Calu3 (cell line): ENCODE measurements around the gene HMSD. TPM values are rescaled to one million over a fixed set of nuclear protein-coding genes. Genes with fewer than 3 reads are reported as not detected.

Experiments used
- BruUV-seq: library from RNA; stranded (reverse); fragments of 400-500 nt; replicated peaks from 2 replicates; lab custom pipeline; 2021; lab: Mats Ljungman, UMichigan
- CTCF ChIA-PET: fragments of 300-600 bp; sonication (Branson Sonifier 250); formaldehyde crosslinking; loops from one replicate; lab custom pipeline; 2022; ENCODE audit warnings: antibody characterized with exemption; lab: Charles Lee
- DNase-seq: peaks from one replicate; pipeline ENCODE4 v3.0.0; 2022
- H3K27ac Mint-ChIP-seq: one replicate; pipeline ENCODE4 v1.8.0; 2022; ENCODE audit warnings: mixed read lengths; ENCODE audit not compliant: unreplicated experiment
- H3K27me3 Mint-ChIP-seq: one replicate; pipeline ENCODE4 v1.8.0; 2022; ENCODE audit warnings: mixed read lengths; ENCODE audit not compliant: unreplicated experiment
- H3K36me3 Mint-ChIP-seq: one replicate; pipeline ENCODE4 v1.8.0; 2022; ENCODE audit warnings: mild to moderate bottlenecking, moderate library complexity, mixed read lengths; ENCODE audit not compliant: insufficient read depth, unreplicated experiment
- H3K4me1 Mint-ChIP-seq: one replicate; pipeline ENCODE4 v1.8.0; 2022; ENCODE audit warnings: mild to moderate bottlenecking, low read depth, mixed read lengths; ENCODE audit not compliant: unreplicated experiment
- H3K4me3 Mint-ChIP-seq: one replicate; pipeline ENCODE4 v1.8.0; 2022; ENCODE audit warnings: mild to moderate bottlenecking, low read depth, moderate library complexity, mixed read lengths; ENCODE audit not compliant: unreplicated experiment
- H3K9me3 Mint-ChIP-seq: one replicate; pipeline ENCODE4 v1.8.0; 2022; ENCODE audit warnings: low read depth, mixed read lengths; ENCODE audit not compliant: unreplicated experiment
- CTCF ChIP-seq: fragments of 200-600 bp; IDR thresholded peaks from one replicate; pipeline ENCODE4 v1.8.0; 2022; ENCODE audit warnings: antibody characterized with exemption; ENCODE audit not compliant: unreplicated experiment
- intact Hi-C: fragments of 100-400 bp; cut with micrococcal nuclease; formaldehyde crosslinking; loops from one replicate; pipeline ENCODE4 v1.10.0; 2022; ENCODE audit not compliant: unreplicated experiment
- total RNA-seq: library from RNA; stranded (reverse); gene quantifications from 2 replicates; pipeline ENCODE4 v1.2.3, GENCODE V29; 2022

HMSD gene
- total RNA-seq, 1 experiment from 2014 or later = 11.9 TPM

GRCh38 chr18:63905361-63905760 lies 43.7 kb upstream of the HMSD start:
- intact Hi-C loops = no loop called here
- H3K4me1 Mint-ChIP-seq = no peaks in the 10 kb centered on the region
- CTCF ChIA-PET = no interaction called here
- no TSS peak for BruUV-seq
- H3K36me3 Mint-ChIP-seq = peaks cover 4% of the 10 kb centered on the region
- no peaks in the 10 kb centered on the region for H3K9me3 Mint-ChIP-seq
- no peak for DNase-seq
- no peaks in the 10 kb centered on the region for H3K27me3 Mint-ChIP-seq
- no peak for TF ChIP-seq CTCF
- no peak overlapping the region for H3K4me3 Mint-ChIP-seq
- no peak overlapping the region for H3K27ac Mint-ChIP-seq

GRCh38 chr18:63906056-63906455 lies 43.0 kb upstream of the HMSD start:
- TF ChIP-seq CTCF = no peak
- DNase-seq = no peak
- BruUV-seq = no TSS peak
- Mint-ChIP-seq H3K36me3 (peaks cover 2% of the 10 kb centered on the region), H3K27ac (no peak overlapping the region), H3K4me3 (no peak overlapping the region), H3K9me3 (no peaks in the 10 kb centered on the region), H3K4me1 (no peaks in the 10 kb centered on the region), H3K27me3 (no peaks in the 10 kb centered on the region)
- intact Hi-C loops = no loop called here
- CTCF ChIA-PET = no interaction called here

GRCh38 chr18:63907664-63908063 lies 41.4 kb upstream of the HMSD start, which contains the start of gene SERPINB10:
Gene SERPINB10, plus strand, starts transcription at chr18:63907958. Its CDS starts 7,553 bp downstream, at chr18:63915511.
- no peak for TF ChIP-seq CTCF
- no peaks in the 10 kb centered on the region for H3K9me3 Mint-ChIP-seq
- H3K4me3 Mint-ChIP-seq = no peak within 1 kb of the TSS
- BruUV-seq = no TSS peak
- intact Hi-C loops = no loop called here
- no peaks in the 10 kb centered on the region for H3K27me3 Mint-ChIP-seq
- H3K27ac Mint-ChIP-seq = no peak within 1 kb of the TSS
- DNase-seq = no peak
- CTCF ChIA-PET = no interaction called here
- H3K36me3 Mint-ChIP-seq = no peaks in the 10 kb centered on the region
- H3K4me1 Mint-ChIP-seq = no peaks in the 10 kb centered on the region

GRCh38 chr18:63908858-63909257 lies 40.2 kb upstream of the HMSD start:
- no peak for TF ChIP-seq CTCF
- CTCF ChIA-PET = interaction anchor here (0.6 kb wide), 1 partner anchor 33 kb away, joined by 4 read pairs; no protein-coding TSS in a partner anchor
- no peaks in the 10 kb centered on the region for H3K27me3 Mint-ChIP-seq
- no peak overlapping the region for H3K4me3 Mint-ChIP-seq
- no peak for DNase-seq
- H3K9me3 Mint-ChIP-seq = no peaks in the 10 kb centered on the region
- intact Hi-C loops = no loop called here
- no peaks in the 10 kb centered on the region for H3K36me3 Mint-ChIP-seq
- no peaks in the 10 kb centered on the region for H3K4me1 Mint-ChIP-seq
- H3K27ac Mint-ChIP-seq = no peak overlapping the region
- no TSS peak for BruUV-seq
